GM18511 (cell line): ENCODE data around the gene FLVCR1.
A peak's percentile ranks its signal among the peaks of the same experiment; 100 is the strongest.
"Not testable (repeated sequence)": the region's sequence is repeated elsewhere in the genome, so short reads cannot be mapped to it uniquely, and the experiment has no call there.

Experiments used
- ATAC-seq: cut with Tn5 transposase; IDR thresholded peaks from one replicate; pipeline ENCODE4 v1.9.1; 2021; ENCODE audit warnings: mild to moderate bottlenecking, moderate library complexity; ENCODE audit not compliant: unreplicated experiment

Gene FLVCR1

DNA sequence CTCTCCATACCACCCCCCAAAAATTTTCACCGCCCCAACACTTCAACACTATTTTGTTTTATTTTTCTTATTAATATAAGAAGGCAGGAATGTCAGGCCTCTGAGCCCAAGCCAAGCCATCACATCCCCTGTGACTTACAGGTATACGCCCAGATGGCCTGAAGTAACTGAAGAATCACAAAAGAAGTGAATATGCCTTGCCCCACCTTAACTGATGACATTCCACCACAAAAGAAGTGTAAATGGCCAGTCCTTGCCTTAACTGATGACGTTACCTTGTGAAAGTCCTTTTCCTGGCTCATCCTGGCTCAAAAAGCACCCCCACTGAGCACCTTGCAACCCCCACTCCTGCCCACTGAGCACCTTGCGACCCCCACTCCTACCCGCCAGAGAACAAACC, 56.0 kb downstream of the FLVCR1 start:
- not testable (repeated sequence) for ATAC-seq

- ATAC-seq, result no peak
Observed at GRCh38 chr1:212914789-212915188, 56.7 kb downstream of the FLVCR1 start.

- ATAC-seq, result no peak
Observed at GRCh38 chr1:212915245-212916091, 57.4 kb downstream of the FLVCR1 start.

- peak; percentile 59 for ATAC-seq
Observed at GRCh38 chr1:212916481-212917133, 58.5 kb downstream of the FLVCR1 start.

- no peak for ATAC-seq
Observed at GRCh38 chr1:212917134-212917485, 59.0 kb downstream of the FLVCR1 start.

- ATAC-seq, result no peak
Observed at GRCh38 chr1:212917858-212918257, 59.8 kb downstream of the FLVCR1 start.

- ATAC-seq, result no peak
Observed at GRCh38 chr1:212918824-212919223, 60.7 kb downstream of the FLVCR1 start.

GRCh38 chr1:212920246-212920645, 62.2 kb downstream of the FLVCR1 start:
- no peak for ATAC-seq

DNA sequence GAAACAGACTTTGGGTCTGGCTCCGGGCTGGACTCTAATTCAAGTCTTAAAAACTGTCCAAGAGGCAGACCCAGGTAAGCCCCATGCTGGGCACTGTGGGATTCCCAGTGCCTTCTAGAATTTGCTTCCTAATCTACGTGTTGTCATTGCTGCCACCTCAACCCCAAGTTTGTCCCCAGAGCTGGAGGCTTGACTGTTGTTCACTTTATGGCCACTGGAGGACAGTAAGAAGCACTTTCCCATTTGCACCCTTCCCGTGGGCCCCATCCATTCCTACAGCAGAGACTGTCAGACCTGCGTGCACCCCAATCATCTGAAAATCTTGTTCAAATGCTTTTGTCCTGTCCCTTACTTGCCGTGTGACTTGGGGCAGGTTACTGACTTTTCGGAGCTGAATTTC, 62.8 kb downstream of the FLVCR1 start:
- no peak for ATAC-seq

DNA sequence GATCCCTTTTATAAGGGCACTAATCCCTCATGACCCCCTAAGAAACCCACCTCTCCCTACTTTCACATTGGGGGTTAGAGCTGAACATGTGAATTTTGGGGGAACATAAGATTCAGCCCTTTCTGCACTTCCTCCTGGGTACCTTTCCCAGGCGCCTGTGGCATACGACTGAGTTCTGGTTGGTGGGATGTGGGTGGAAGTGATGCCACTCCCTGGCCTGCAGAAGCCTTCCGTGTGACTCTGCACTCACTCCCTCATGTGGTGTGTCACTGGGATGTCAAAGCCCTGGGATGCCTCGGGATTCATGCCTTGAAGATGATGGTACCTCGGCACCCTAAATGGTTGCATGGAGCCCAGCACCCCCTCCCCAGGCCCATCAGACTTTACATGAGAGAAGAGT, 63.9 kb downstream of the FLVCR1 start:
- ATAC-seq, result no peak

- ATAC-seq, result no peak
Observed at GRCh38 chr1:212926372-212926771, 68.3 kb downstream of the FLVCR1 start.

DNA sequence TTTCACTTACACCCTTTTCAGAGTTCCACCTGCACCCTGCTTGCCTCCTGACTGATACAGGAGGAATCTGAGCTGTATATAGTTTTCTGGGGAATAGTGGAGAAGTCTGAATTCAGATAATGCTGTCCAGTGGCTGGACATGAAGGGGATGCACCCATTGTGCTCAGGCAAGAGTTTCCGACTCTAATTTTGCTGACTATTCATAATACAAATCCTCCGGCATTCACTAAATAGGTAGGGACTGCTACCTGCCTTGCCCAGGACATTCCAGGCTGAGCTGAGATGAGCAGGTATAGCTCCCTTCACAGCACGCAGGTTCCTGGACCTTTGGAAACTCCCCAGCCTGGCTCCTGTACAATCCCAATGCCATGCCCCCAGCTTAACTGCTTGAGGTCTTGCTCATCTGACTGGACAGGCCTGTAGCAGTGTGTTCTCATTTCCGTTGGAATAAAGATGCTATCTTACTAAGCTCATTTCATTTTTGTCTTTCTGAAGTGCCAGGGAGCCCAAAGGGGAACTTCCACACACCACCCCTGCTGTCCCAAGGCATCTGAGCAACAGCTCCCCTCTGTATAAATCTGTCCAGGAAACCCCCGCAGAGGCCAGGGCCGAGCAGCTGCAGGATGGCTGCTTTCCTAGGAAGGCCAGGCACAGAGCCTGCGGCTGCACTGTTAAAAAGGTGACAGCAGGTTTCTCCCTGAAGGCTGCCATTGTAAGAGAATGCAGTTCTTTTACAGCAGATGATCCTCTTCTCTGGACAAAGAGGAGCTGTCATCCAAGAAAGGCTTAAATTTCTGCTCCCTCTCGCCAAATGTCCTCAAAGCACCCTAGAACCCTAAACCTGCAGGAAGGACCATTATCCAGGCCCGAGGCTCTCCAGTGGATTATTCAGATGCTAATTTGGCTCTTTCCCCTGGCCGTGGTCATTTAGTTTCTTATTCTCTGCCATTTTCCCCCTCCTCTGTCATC, 70.5 kb downstream of the FLVCR1 start:
- peak; percentile 72 for ATAC-seq

GRCh38 chr1:212930986-212931678, 73.1 kb downstream of the FLVCR1 start:
- ATAC-seq, result peak; percentile 72

DNA sequence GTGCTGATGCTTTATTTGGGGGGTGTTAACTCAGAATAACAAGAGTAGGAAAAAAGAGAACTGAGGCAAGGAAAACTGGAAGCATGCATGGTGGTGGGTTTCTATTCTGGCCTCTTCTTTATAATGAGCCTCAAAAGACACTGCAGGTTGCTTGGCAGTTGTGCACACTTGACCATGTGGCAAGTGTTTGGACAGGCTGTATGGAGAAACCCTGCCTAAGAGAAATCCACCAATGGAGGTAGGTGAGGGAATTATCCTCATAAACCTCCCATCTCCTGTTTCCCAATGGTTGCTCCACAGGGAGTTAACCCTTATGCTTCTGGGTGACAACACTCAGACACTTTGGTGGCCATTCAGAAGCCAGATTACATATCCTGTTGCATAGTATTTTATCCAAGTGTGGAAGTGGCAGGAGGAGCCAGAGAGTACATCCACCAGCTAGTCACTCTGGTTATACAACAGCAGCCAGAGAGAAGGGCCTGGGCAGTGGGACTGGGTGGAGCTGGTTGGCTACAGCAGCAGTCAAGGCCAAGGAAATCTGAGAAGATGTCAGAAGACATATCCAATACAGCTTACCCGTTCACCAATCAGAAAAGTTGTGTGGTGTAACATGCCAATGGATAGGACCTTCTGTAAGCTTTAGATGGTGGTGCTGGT, 75.9 kb downstream of the FLVCR1 start:
- ATAC-seq, result no peak

DNA sequence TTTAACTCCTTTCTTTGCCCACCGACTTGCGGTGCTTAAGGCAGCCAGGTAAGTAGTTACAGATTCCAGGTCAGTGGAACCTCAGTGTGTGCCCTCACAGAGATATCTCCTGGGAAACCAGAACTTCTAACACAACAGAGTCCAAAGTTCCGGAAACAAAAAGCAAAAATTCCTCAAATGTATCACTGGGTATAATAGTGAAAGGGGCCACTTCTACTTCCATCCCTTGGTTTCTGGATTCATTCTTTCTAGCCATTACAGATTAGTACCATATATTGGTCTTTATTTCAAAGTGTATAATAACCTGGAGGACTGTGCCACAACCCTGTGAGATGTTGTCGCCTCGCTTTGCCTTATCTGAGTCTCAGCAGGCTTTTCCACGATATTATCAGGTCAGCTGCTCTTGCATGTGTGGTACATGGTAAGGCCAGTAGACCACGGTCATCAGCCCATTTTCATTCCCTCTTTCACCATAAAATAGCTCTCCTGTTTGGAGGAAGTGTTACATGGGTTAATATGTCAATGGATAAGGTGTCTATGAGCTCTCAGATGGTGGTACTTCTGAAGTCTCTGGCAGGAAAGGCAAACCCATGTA, 77.4 kb downstream of the FLVCR1 start:
- no peak for ATAC-seq

DNA sequence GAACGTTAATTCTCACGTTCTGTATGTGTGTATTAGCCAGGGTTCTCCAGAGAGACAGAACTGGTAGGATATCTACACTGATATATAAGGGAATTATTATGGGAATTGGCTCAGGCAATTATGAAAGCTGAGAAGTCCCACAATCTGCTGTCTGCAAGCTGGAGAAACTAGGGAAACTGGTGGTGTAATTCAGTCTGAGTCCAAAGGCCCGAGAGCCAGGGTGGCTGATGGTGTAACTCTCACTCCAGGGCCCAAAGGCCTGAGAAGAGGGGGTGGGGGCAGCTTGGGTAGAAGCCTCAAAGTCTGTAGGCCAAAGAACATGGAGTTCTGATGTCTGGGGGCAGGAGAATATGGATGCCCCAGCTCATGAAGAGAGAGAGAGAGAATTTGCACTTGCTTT, 79.0 kb downstream of the FLVCR1 start:
- ATAC-seq, result no peak

DNA sequence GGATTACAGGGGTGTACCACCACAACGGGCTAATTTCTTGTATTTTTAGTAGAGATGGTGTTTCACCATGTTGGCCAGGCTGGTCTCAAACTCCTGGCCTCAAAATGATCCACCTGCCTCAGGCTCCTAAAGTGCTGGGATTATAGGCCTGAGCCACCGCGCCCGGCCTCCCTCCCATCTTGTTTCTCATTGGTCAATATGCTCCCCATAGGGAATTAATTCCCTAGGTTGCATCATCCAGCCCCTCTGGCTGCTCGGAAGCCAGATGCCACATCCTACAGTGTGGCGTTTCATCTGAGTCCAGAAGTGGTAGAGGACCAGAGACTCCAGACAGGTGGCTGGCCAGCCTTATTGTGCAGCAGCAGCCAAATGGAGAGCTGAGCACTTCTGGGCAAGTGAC, 80.8 kb downstream of the FLVCR1 start:
- no peak for ATAC-seq

DNA sequence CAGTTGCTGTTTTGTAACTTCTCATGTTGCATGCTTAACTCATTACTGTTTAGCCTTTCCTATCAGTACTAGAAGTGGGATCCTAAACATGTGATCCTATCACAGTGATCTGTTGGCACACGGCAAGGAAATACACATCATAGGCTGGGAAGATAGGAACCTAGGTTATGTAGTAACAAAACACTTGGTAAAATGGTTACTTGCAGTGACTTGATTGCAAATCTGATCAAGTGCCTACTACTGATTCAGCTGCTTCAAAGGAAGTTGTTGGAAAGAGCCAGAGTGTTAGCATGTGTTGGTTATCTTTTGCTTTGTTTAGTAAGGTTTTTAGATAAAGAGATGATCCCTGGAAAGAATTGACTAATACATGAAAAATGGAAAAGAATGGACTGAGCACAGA, 83.4 kb downstream of the FLVCR1 start:
- ATAC-seq, result no peak

DNA sequence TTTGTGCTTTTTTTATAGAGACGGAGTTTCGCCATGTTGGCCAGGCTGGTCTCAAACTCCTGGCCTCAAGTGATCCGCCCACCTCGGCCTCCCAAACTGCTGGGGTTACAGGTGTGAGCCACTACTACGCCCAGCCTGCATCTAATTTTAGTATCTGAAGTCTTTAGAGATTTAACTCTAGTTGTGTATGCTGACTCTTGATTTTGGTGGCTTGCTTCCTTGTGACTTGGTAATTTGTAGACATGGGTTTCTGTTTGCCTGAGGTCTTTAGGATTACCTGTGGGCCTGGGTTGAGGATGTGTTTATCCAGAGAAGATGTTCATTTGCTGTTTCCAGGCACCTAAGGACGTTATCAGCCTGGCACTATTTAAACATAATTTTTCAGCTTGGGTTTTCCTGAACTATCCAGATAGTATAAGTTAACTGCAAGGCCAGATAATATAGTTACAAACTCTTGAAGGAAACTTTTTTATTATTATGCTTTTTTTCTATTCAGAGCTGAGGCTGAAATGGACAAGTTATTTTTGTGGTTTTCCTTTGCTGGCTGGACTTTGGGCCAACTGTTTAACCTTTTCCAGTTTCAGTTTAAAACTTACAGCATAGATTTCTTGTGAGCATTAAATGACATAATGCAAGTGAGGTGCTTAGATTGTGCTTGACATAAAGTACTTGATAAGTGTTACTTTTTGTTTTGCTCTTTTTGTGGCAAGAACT, 84.8 kb downstream of the FLVCR1 start:
- ATAC-seq, result no peak
